Measurements from ENCODE around the gene CSNK1G1. TPM values are rescaled to one million over a fixed set of nuclear protein-coding genes. Genes with fewer than 3 reads are reported as not detected.

CSNK1G1 gene
- total RNA-seq, 1 experiment from 2014 or later, result 16.0 TPM

DNA sequence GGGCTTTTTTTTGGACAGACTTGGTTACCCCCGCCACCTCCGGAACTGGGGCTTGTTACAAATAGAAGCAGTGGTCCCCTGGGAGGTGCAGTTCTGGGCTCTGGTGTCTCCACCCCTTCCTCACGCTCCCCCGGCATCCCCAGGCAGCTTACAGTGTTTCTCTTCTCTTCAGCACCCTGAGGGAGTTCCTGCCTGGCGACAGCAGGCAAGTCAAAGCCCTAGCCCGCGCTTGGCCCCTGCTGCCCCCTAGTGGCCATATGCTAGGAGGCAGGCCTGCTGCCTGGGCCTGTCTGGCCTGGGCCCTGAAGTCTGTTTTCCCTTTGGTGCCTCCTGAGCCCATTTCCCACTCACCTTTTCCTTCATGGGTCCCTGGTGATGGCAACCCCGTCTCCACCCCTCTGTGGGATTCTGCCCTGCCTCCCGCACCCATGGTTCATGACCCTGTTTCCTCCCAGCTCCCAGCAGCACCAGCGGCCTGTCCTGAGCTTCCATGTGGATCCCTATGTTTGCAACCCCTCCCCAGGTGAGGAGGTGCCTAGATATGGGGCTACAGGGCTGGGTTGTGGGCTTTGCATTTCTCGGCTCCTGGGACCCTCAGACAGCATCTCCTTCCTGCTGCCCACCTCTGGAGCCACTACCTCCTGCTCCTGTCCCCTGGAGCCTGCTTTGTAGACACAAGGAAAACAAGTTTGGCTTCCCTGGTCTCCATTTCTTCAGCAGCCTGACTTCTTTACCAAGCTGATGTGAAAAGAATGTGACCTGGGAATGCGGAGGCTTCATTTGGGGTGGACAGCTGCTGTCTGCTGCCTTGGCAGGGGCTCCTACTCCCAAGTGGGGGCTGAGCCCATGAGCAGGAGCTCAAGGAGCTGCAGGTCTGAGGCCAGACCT lies 202.2 kb downstream of the CSNK1G1 start:
- DNase-seq (ENCODE audit: low spot score), result peak; percentile 70

- DNase-seq (ENCODE audit: low spot score), result no peak
These were observed 203.2 kb downstream of the CSNK1G1 start for GRCh38 chr15:64152507-64153387.

- DNase-seq (ENCODE audit: low spot score), result no peak
These were observed 204.1 kb downstream of the CSNK1G1 start, which contains the start of gene SNX22 for GRCh38 chr15:64151727-64152506. SNX22 (plus strand) TSS chr15:64151731; CDS start chr15:64151776, 45 bp downstream.

GRCh38 chr15:64149893-64150578 lies 205.9 kb downstream of the CSNK1G1 start:
- DNase-seq (ENCODE audit: low spot score), result no peak

DNA sequence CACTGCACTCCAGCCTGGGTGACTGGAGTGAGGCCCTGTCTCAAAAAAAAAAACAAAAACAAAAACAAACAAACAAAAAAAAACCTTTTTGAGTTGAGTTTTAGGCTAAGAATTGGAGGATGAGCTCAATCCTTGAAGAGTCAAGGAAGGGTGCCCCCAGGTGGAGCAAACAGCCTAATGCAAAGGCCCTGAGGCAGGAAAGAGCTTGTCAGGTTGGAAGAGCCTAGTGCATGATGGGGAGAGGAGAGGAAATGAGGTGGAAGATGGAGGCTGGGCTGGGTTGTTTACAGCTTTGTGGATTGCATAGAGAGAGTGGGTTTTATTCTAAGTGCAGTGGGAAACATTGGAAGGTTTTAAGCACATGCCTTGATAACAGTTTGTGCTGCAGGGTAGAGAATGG lies 206.5 kb downstream of the CSNK1G1 start:
- DNase-seq (ENCODE audit: low spot score), result no peak

- DNase-seq (ENCODE audit: low spot score), result no peak
These were observed 207.4 kb downstream of the CSNK1G1 start for GRCh38 chr15:64148581-64148980.

DNA sequence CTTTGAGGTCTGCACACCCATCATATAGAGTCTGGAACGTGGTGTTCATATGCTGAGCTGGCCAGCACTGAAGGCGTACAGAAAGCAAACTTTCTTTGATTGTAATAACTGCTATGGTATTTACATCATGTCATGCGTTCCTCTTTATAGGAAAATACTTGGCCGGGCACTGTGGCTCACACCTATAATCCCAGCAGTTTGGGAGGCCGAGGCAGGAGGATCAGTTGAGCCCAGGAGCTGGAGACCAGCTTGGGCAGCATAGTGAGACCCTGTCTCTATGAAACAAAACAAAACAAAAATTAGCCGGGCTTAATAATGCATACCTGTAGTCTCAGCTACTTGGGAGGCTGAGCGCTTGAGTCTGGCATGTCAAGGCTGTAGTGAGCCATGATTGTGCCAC lies 207.8 kb downstream of the CSNK1G1 start:
- DNase-seq (ENCODE audit: low spot score), result no peak

DNA sequence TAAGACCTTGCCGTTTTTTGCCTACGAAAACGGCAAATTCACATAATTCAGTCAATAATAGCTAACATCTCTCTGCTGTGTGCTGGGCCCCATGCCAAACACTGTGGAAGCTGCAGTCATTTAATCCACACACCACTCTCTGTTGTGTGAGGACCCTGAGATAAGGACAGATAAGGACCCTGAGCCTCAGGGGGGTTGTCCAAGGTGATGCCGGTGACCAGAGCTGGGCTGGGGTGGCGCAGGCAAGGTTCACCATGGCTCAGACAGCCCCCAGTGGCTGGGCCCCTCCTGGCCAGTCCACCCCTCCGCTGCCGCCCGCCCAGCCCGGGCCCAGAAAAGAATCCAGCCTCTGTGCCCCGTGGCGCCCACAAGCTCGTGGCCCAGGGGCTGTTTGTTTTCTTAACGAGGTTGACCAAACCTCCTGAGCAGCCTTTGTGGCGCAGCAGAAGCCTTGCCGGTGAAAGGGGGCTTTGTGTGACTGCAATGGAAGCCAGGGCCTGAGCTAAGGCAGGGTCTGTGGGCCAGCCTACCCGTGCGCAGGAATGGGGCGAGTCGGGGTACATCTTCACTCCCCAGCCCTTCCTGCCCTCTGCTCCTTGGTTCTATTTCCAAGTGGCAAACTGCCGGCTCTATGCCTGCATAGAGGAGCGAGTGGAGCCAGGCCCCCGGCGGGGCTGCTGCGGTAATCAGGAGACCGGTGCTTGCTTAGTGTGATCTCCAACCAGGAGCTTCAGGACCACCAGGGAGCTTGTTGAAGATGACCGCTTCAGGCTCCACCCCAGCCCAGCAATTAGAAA lies 208.9 kb downstream of the CSNK1G1 start:
- DNase-seq (ENCODE audit: low spot score), result no peak

DNA sequence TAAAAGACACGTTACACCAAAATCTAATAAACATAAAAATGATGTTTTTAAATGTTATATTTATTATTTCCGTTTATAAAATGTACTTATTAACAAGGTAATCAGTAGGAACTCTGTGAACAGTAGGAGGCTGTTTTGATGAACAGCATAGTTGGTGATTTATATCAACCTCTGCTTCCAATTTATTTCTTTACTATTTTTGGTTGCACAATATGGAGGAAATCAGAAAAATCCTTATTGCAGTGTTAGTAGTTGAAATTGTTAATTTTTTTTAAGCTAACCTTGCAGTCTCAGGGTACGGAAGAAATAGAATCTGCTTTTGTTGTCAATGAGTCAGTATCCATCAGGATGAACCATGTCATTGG lies 209.5 kb downstream of the CSNK1G1 start:
- DNase-seq (ENCODE audit: low spot score), result no peak

DNA sequence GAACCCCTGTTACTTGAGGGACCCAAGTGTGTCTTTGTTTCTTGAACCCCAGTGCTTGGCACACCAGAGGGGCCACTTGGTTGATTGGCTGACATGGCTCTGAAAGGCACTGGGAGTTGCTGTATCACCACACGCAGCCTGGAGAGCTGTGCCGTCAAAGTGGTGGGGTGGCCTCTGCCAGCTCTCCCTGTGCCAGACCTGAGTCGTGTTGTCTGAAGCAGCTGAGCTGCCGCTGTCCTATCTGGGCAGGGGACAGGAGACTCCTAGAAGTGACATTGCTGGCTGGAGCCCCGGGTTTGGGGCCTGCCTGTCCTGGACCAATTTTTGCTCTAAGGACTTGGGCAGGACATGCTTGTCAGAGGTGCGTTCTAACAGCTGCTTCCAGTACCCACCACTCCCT lies 209.9 kb downstream of the CSNK1G1 start:
- no peak for DNase-seq (ENCODE audit: low spot score)

DNA sequence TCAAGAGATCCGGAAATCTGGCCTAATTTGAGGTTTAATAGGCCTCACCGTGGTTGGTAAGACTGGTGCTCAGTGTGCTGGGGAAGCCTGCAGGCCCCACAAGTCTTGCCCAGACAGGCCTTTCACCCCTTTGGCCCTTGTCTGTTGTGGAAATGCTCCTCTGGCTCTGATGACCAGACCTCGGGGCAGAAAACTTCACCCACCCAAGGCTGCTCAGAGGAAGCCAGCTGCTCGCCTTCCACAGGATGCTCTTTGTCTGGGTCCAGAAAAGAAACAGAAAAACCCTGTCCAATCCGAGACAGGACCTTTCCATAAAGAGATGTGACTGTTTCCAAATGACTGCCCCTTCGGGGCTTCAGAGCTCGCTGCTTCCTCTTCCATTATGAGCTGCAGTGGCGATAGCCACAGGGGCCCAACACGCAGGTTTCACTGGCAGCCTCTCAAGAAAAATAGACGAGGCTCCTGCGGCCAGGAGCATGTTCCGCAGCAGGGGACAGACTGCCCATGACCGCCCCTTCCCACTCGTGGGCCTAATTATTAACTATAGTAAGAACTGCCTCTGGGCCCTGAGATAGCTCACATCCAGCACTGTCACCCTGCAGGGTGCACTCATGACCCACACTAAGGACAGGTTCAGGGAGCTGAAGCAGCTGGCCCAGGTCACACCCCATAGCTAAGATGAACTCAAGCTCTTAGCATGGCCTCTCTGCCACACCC lies 211.2 kb downstream of the CSNK1G1 start:
- no peak for DNase-seq (ENCODE audit: low spot score)

- no peak for DNase-seq (ENCODE audit: low spot score)
These were observed 211.8 kb downstream of the CSNK1G1 start for GRCh38 chr15:64144192-64144564.

GRCh38 chr15:64143276-64143675 lies 212.7 kb downstream of the CSNK1G1 start:
- no peak for DNase-seq (ENCODE audit: low spot score)

- DNase-seq (ENCODE audit: low spot score), result no peak
These were observed 214.0 kb downstream of the CSNK1G1 start for GRCh38 chr15:64141798-64142512.

- DNase-seq (ENCODE audit: low spot score), result no peak
These were observed 217.5 kb downstream of the CSNK1G1 start for GRCh38 chr15:64138331-64138941.

DNA sequence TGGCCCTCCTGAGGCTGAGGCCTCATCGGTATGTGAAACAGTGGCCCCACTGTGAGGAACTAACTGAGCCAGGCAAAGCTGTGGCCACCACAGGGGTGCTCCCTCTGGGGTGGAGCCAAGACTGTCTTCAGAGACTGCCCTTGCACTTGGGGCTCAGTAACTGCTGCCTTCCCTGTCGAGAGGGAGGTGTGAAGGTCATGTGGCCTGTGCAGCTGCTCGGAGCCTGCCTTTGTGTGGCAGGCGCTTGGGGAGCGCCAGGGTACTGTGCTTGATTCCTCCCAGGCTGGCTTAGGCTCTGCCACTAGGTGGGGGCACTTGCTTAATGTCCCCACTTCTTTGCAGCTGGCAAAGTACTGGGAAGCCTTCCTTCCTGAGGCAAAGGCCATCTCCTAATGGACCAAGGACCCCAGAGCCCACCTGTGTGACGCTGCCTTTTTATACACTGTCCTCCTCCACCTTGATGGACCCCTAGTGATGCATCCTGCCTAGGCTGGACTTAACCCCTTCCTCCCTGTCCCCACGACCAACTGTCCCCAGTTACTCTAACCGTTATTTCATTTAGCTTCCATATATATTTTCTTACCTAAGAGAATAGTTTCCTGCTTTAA lies 218.6 kb downstream of the CSNK1G1 start:
- DNase-seq (ENCODE audit: low spot score), result no peak

DNA sequence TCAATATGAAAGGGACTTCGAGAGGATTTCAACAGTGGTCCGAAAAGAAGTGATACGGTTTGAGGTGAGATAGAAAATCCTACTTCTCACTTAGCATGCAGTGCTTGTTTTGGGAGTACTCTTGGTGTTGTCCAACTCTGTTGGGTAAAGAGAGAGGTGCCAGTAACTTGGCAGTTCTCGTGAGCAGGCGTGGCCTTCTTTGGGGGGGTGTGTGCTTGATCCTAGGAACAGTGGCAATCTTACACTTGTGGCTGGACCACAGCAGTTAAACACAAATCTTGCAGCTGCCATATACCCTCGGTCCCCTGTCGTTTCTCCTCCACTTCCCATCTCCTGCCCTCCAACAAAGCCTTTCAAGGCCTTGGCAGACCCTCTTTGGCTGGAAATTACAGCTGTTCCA lies 219.6 kb downstream of the CSNK1G1 start:
- DNase-seq (ENCODE audit: low spot score), result no peak

DNA sequence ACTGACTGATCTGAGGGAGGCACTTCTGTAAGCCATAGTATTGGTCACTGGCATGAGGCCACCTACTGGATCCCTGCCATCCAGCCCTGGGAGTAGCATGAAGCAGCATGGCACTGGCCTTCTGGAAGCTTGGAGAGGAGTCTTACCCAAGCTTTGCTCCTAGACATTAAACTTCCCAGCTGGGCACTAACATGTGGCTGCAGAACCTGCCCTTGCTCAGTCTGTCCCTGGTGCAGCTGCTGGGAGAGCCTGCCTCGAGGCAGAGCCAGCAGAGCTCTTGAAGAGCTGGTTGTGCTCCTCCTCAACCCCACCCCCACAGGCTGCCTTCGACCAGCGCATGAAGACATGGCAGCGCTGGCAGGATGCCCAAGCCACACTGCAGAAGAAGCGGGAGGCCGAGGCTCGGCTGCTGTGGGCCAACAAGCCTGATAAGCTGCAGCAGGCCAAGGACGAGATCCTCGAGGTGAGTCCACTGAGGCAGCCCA lies 221.6 kb downstream of the CSNK1G1 start:
- DNase-seq (ENCODE audit: low spot score), result no peak

All from A172 (cell line).